T-helper 2 cell treated with Interferon-gamma antibody and Interleukin-4, amounts not matched to agents 5 μg/mL and 100 μg/mL, for 36 hours (primary cell): Measurements from ENCODE around the gene DRD4.
A peak's percentile ranks its signal among the peaks of the same experiment; 100 is the strongest.
"Not testable (repeated sequence)": the region's sequence is repeated elsewhere in the genome, so short reads cannot be mapped to it uniquely, and the experiment has no call there.

Experiments used
- DNase-seq: peaks from one replicate; pipeline ENCODE4 v3.0.0; 2021; ENCODE audit warnings: low spot score
- H3K27ac Mint-ChIP-seq: one replicate; pipeline ENCODE4 v1.8.0; 2021; ENCODE audit warnings: mild to moderate bottlenecking, mixed read lengths
- H3K27me3 Mint-ChIP-seq: one replicate; pipeline ENCODE4 v1.8.0; 2021; ENCODE audit warnings: low read depth, mixed read lengths
- H3K36me3 Mint-ChIP-seq: one replicate; pipeline ENCODE4 v1.8.0; 2021; ENCODE audit warnings: low read depth, mixed read lengths
- H3K4me1 Mint-ChIP-seq: one replicate; pipeline ENCODE4 v1.8.0; 2021; ENCODE audit warnings: low read depth, mixed read lengths
- H3K4me3 Mint-ChIP-seq: one replicate; pipeline ENCODE4 v1.8.0; 2022; ENCODE audit warnings: mild to moderate bottlenecking, moderate library complexity, mixed read lengths
- H3K9me3 Mint-ChIP-seq: one replicate; pipeline ENCODE4 v1.8.0; 2021; ENCODE audit warnings: mixed read lengths

Gene DRD4

GRCh38 chr11:638631-639331 is 1.7 kb downstream of the DRD4 start:
- no peaks in the 10 kb centered on the region for H3K9me3 Mint-ChIP-seq
- peaks cover 35% of the 10 kb centered on the region for H3K27me3 Mint-ChIP-seq
- no peak overlapping the region for H3K27ac Mint-ChIP-seq
- H3K36me3 Mint-ChIP-seq: peaks cover 2% of the 10 kb centered on the region
- no peaks in the 10 kb centered on the region for H3K4me1 Mint-ChIP-seq
- no peak for DNase-seq
- no peak overlapping the region for H3K4me3 Mint-ChIP-seq

GRCh38 chr11:639332-639955 is 2.4 kb downstream of the DRD4 start:
- no peak for DNase-seq
- Mint-ChIP-seq H3K36me3 (peaks cover 2% of the 10 kb centered on the region), H3K27ac (no peak overlapping the region), H3K4me3 (no peak overlapping the region), H3K27me3 (peaks cover 35% of the 10 kb centered on the region), H3K9me3 (no peaks in the 10 kb centered on the region), H3K4me1 (no peaks in the 10 kb centered on the region)

- H3K36me3 Mint-ChIP-seq: peaks cover 2% of the 10 kb centered on the region
- H3K9me3 Mint-ChIP-seq: no peaks in the 10 kb centered on the region
- no peak overlapping the region for H3K4me3 Mint-ChIP-seq
- peaks cover 31% of the 10 kb centered on the region for H3K27me3 Mint-ChIP-seq
- H3K4me1 Mint-ChIP-seq: no peaks in the 10 kb centered on the region
- DNase-seq: no peak
- peak overlapping the region; percentile 15 for H3K27ac Mint-ChIP-seq
Measured at GRCh38 chr11:640021-640706, 3.1 kb downstream of the DRD4 start.

- Mint-ChIP-seq H3K36me3 (peaks cover 2% of the 10 kb centered on the region), H3K4me1 (no peaks in the 10 kb centered on the region), H3K4me3 (no peak overlapping the region), H3K9me3 (no peaks in the 10 kb centered on the region), H3K27ac (no peak overlapping the region), H3K27me3 (peaks cover 22% of the 10 kb centered on the region)
- no peak for DNase-seq
Measured at GRCh38 chr11:641806-642370, 4.8 kb downstream of the DRD4 start.

- H3K4me1 Mint-ChIP-seq: no peaks in the 10 kb centered on the region
- H3K9me3 Mint-ChIP-seq: no peaks in the 10 kb centered on the region
- peaks cover 13% of the 10 kb centered on the region for H3K27me3 Mint-ChIP-seq
- no peak overlapping the region for H3K27ac Mint-ChIP-seq
- no peak for DNase-seq
- H3K36me3 Mint-ChIP-seq: peaks cover 6% of the 10 kb centered on the region
- H3K4me3 Mint-ChIP-seq: no peak overlapping the region
Measured at GRCh38 chr11:643366-643765, 6.3 kb downstream of the DRD4 start.

GRCh38 chr11:643849-644738 is 7.0 kb downstream of the DRD4 start:
- Mint-ChIP-seq H3K4me1 (no peaks in the 10 kb centered on the region), H3K9me3 (no peaks in the 10 kb centered on the region), H3K27ac (no peak overlapping the region), H3K27me3 (peaks cover 5% of the 10 kb centered on the region), H3K4me3 (no peak overlapping the region), H3K36me3 (peaks cover 7% of the 10 kb centered on the region)
- no peak for DNase-seq

- peaks cover 2% of the 10 kb centered on the region for H3K27me3 Mint-ChIP-seq
- H3K9me3 Mint-ChIP-seq: no peaks in the 10 kb centered on the region
- DNase-seq: no peak
- no peak overlapping the region for H3K4me3 Mint-ChIP-seq
- H3K4me1 Mint-ChIP-seq: no peaks in the 10 kb centered on the region
- H3K27ac Mint-ChIP-seq: no peak overlapping the region
- H3K36me3 Mint-ChIP-seq: peaks cover 7% of the 10 kb centered on the region
Measured at GRCh38 chr11:645536-645935, 8.5 kb downstream of the DRD4 start.

GRCh38 chr11:646214-646613 is 9.1 kb downstream of the DRD4 start:
- no peak for DNase-seq
- Mint-ChIP-seq H3K4me3 (no peak overlapping the region), H3K27ac (no peak overlapping the region), H3K36me3 (peaks cover 7% of the 10 kb centered on the region), H3K9me3 (no peaks in the 10 kb centered on the region), H3K27me3 (no peaks in the 10 kb centered on the region), H3K4me1 (no peaks in the 10 kb centered on the region)

GRCh38 chr11:647672-648158 is 10.6 kb downstream of the DRD4 start:
- H3K9me3 Mint-ChIP-seq, H3K27me3 Mint-ChIP-seq, DNase-seq, H3K4me1 Mint-ChIP-seq, H3K4me3 Mint-ChIP-seq, H3K36me3 Mint-ChIP-seq, H3K27ac Mint-ChIP-seq: not testable (repeated sequence)

GRCh38 chr11:650482-650881 is 13.4 kb downstream of the DRD4 start:
- H3K4me1 Mint-ChIP-seq: no peaks in the 10 kb centered on the region
- H3K36me3 Mint-ChIP-seq: peaks cover 9% of the 10 kb centered on the region
- no peaks in the 10 kb centered on the region for H3K9me3 Mint-ChIP-seq
- no peak overlapping the region for H3K27ac Mint-ChIP-seq
- no peaks in the 10 kb centered on the region for H3K27me3 Mint-ChIP-seq
- DNase-seq: no peak
- no peak overlapping the region for H3K4me3 Mint-ChIP-seq

GRCh38 chr11:653136-653535 is 16.1 kb downstream of the DRD4 start:
- H3K27me3 Mint-ChIP-seq, DNase-seq, H3K4me3 Mint-ChIP-seq, H3K27ac Mint-ChIP-seq, H3K9me3 Mint-ChIP-seq, H3K36me3 Mint-ChIP-seq, H3K4me1 Mint-ChIP-seq: not testable (repeated sequence)

GRCh38 chr11:653837-654236 is 16.8 kb downstream of the DRD4 start:
- Mint-ChIP-seq H3K36me3 (peaks cover 5% of the 10 kb centered on the region), H3K27me3 (no peaks in the 10 kb centered on the region), H3K27ac (no peak overlapping the region), H3K9me3 (no peaks in the 10 kb centered on the region), H3K4me3 (no peak overlapping the region), H3K4me1 (no peaks in the 10 kb centered on the region)
- DNase-seq: no peak

- not testable (repeated sequence) for H3K4me1 Mint-ChIP-seq, H3K9me3 Mint-ChIP-seq, H3K27ac Mint-ChIP-seq, H3K4me3 Mint-ChIP-seq, DNase-seq, H3K27me3 Mint-ChIP-seq, H3K36me3 Mint-ChIP-seq
Measured at GRCh38 chr11:654444-654843, 17.4 kb downstream of the DRD4 start.
